ENCODE results near the gene C22orf15.

GRCh38 chr22:23756891-23757290 lies 5.9 kb upstream of the C22orf15 start:
- TF ChIP-seq RAD21 (IDR thresholded peaks at IDR 0.05; ENCODE audit: low read depth): no peak
- no peak for TF ChIP-seq CTCF (IDR thresholded peaks at IDR 0.05 in 2 of 3, conservative IDR thresholded peaks at IDR 0.05 in 1 of 3; ENCODE audit: borderline replicate concordance in 1 of 3, insufficient read depth in 1 of 3, low read depth in 2 of 3, low read length in 2 of 3)
- no peak for TF ChIP-seq SP1 (IDR thresholded peaks at IDR 0.05; ENCODE audit: low read depth)
- TF ChIP-seq POLR2A (IDR thresholded peaks at IDR 0.05; ENCODE audit: borderline replicate concordance, extremely low read depth, insufficient read depth, insufficient read length): no peak
- no peak for TF ChIP-seq JUND (IDR thresholded peaks at IDR 0.05)
- no peak for TF ChIP-seq MAX (IDR thresholded peaks at IDR 0.05)
- no peak for TF ChIP-seq ZNF274 (IDR thresholded peaks at IDR 0.05; ENCODE audit: low read depth, low read length)
- no peak for TF ChIP-seq POLR2AphosphoS5 (IDR thresholded peaks at IDR 0.05; ENCODE audit: low read depth, low read length)
- TF ChIP-seq YY1 (IDR thresholded peaks at IDR 0.05; ENCODE audit: extremely low read depth, insufficient replicate concordance, low read depth, low read length): no peak
- TF ChIP-seq REST (IDR thresholded peaks at IDR 0.05; ENCODE audit: low read depth): no peak
- no peak for TF ChIP-seq CEBPB (IDR thresholded peaks at IDR 0.05; ENCODE audit: low read depth)
